SK-N-SH (cell line): ENCODE results near the gene TXNDC11. TPM values are rescaled to one million over a fixed set of nuclear protein-coding genes. Genes with fewer than 3 reads are reported as not detected.

ENCODE experiments used
- CTCF ChIA-PET: fragments of 300-600, 350-600 bp; formaldehyde crosslinking; extraction: SDS; loops from one replicate; lab custom pipeline; 2021; lab: Yijun Ruan, JAX
- POLR2A ChIA-PET: fragments of 350-600 bp; sonication (Branson Sonifier 250); formaldehyde crosslinking; extraction: SDS; loops from one replicate; lab custom pipeline; 2020; ENCODE audit warnings: antibody characterized with exemption, inconsistent platforms; lab: Yijun Ruan, JAX
- DNase-seq: peaks from one replicate; pipeline ENCODE4 v3.0.0; 2012
- H2AFZ ChIP-seq: fragments of 200-600 bp; sonication (generic); 2 replicates; pipeline ENCODE4 v1.8.1; 2016; ENCODE audit warnings: antibody characterized with exemption, mild to moderate bottlenecking, low read depth
- H3F3A ChIP-seq: fragments of 200-600 bp; sonication (generic); replicated peaks from 2 replicates; pipeline ENCODE3; 2016; ENCODE audit warnings: antibody characterized with exemption, mild to moderate bottlenecking; ENCODE audit not compliant: insufficient read depth
- H3K27ac ChIP-seq, 2 experiments: fragments of 200-500 bp in 1 of 2; fragments of 200-600 bp in 1 of 2; sonication (Bioruptor generic) in 1 of 2; sonication (generic), shearing (Covaris generic) in 1 of 2; 2 replicates each; pipeline versions ENCODE4 v1.5.1 to v1.6.1; 2014 to 2016; ENCODE audit warnings: low read depth in 2 of 2, inconsistent platforms in 1 of 2, low read length in 1 of 2, mild to moderate bottlenecking in 1 of 2, mixed read lengths in 1 of 2
- H3K27me3 ChIP-seq: fragments of 200-600 bp; sonication (generic), shearing (Covaris generic); 2 replicates; pipeline ENCODE4 v1.6.1; 2016; ENCODE audit warnings: mixed run types; ENCODE audit not compliant: insufficient read depth
- H3K36me3 ChIP-seq, 2 experiments: fragments of 200-500 bp in 1 of 2; fragments of 200-600 bp in 1 of 2; sonication (Bioruptor generic) in 1 of 2; sonication (generic) in 1 of 2; replicated peaks in 1 of 2; 2 replicates each; pipeline versions ENCODE3 to v1.5.1; 2014 to 2016; ENCODE audit warnings: low read length in 1 of 2, mild to moderate bottlenecking in 1 of 2; ENCODE audit not compliant: insufficient read depth in 2 of 2, control insufficient read depth in 1 of 2
- H3K4me1 ChIP-seq, 2 experiments: fragments of 200-500 bp in 1 of 2; fragments of 200-600 bp in 1 of 2; sonication (Bioruptor generic) in 1 of 2; sonication (generic), shearing (Covaris generic) in 1 of 2; 2 replicates each; pipeline versions ENCODE4 v1.5.1 to v1.6.1; 2014 to 2016; ENCODE audit warnings: low read depth in 1 of 2, low read length in 1 of 2, mixed run types in 1 of 2; ENCODE audit not compliant: insufficient read depth in 2 of 2, control insufficient read depth in 1 of 2
- H3K4me2 ChIP-seq: fragments of 200-600 bp; sonication (generic), shearing (Covaris generic); 2 replicates; pipeline ENCODE4 v1.6.1; 2017; ENCODE audit warnings: mixed run types
- H3K4me3 ChIP-seq, 2 experiments: fragments of 200-500 bp in 1 of 2; fragments of 200-600 bp in 1 of 2; sonication (Bioruptor generic) in 1 of 2; sonication (generic), shearing (Covaris generic) in 1 of 2; 2 replicates each; pipeline versions ENCODE4 v1.5.1 to v1.8.1; 2014 to 2016; ENCODE audit warnings: low read depth in 2 of 2, inconsistent platforms in 1 of 2, low read length in 1 of 2, mild to moderate bottlenecking in 1 of 2, mixed read lengths in 1 of 2, moderate library complexity in 1 of 2
- H3K79me2 ChIP-seq: fragments of 200-600 bp; sonication (generic); 2 replicates; pipeline ENCODE4 v1.8.1; 2017; ENCODE audit warnings: mild to moderate bottlenecking; ENCODE audit not compliant: insufficient read depth
- H3K9ac ChIP-seq: fragments of 200-600 bp; sonication (generic); 2 replicates; pipeline ENCODE4 v1.6.1; 2017; ENCODE audit warnings: mixed run types
- H3K9me2 ChIP-seq: fragments of 200-600 bp; sonication (generic); 2 replicates; pipeline ENCODE4 v1.6.1; 2017; ENCODE audit warnings: mixed run types
- H3K9me3 ChIP-seq: fragments of 200-600 bp; sonication (generic); 2 replicates; pipeline ENCODE4 v1.6.1; 2017; ENCODE audit warnings: mixed run types, mild to moderate bottlenecking, moderate library complexity
- H4K20me1 ChIP-seq: fragments of 200-600 bp; sonication (generic); 2 replicates; pipeline ENCODE4 v1.6.1; 2017; ENCODE audit warnings: mild to moderate bottlenecking, mixed run types; ENCODE audit not compliant: insufficient read depth
- CHD2 ChIP-seq: fragments of 150-350 bp; IDR thresholded peaks from 2 replicates; pipeline ENCODE4 v1.6.1; 2018; ENCODE audit warnings: low read length; ENCODE audit not compliant: partially characterized antibody
- FOXJ3 ChIP-seq: sonication (generic); formaldehyde crosslinking; IDR thresholded peaks from 2 replicates; pipeline ENCODE4 v1.5.1; 2020; ENCODE audit warnings: mild to moderate bottlenecking, missing genetic modification reagents
- FOXM1 ChIP-seq: IDR thresholded peaks from 2 replicates; pipeline ENCODE4 v1.4.0; 2012; ENCODE audit warnings: low read depth, mild to moderate bottlenecking
- IRF3 ChIP-seq: fragments of 150-350 bp; IDR thresholded peaks from 2 replicates; pipeline ENCODE4 v1.6.1; 2016; ENCODE audit warnings: mild to moderate bottlenecking, low read depth, low read length
- JUND ChIP-seq: IDR thresholded peaks from 2 replicates; pipeline ENCODE4 v1.4.0; 2012
- MAX ChIP-seq: IDR thresholded peaks from 2 replicates; pipeline ENCODE4 v1.4.0; 2012; ENCODE audit warnings: low read depth
- MXI1 ChIP-seq: IDR thresholded peaks from 2 replicates; pipeline ENCODE4 v1.6.1; 2012; ENCODE audit warnings: mild to moderate bottlenecking, low read depth, low read length, improper control_type of control experiment
- NFIC ChIP-seq: IDR thresholded peaks from 2 replicates; pipeline ENCODE4 v1.4.0; 2012; ENCODE audit warnings: borderline replicate concordance
- NRF1 ChIP-seq: IDR thresholded peaks from 2 replicates; pipeline ENCODE4 v1.6.1; 2012; ENCODE audit warnings: low read depth, mild to moderate bottlenecking, low read length
- POLR2AphosphoS5 ChIP-seq: IDR thresholded peaks from 2 replicates; pipeline ENCODE4 v1.6.1; 2012; ENCODE audit warnings: low read depth, low read length
- RCOR1 ChIP-seq: fragments of 150-350 bp; IDR thresholded peaks from 2 replicates; pipeline ENCODE4 v1.6.1; 2017; ENCODE audit warnings: antibody characterized with exemption, low read length
- SIN3A ChIP-seq: IDR thresholded peaks from 2 replicates; pipeline ENCODE4 v1.6.1; 2012; ENCODE audit warnings: low read depth, mild to moderate bottlenecking, low read length, moderate library complexity, borderline replicate concordance
- TAF1 ChIP-seq: IDR thresholded peaks from 2 replicates; pipeline ENCODE4 v1.6.1; 2012; ENCODE audit warnings: low read depth, mild to moderate bottlenecking, low read length, moderate library complexity, borderline replicate concordance
- USF1 ChIP-seq: IDR thresholded peaks from 2 replicates; pipeline ENCODE4 v1.4.0; 2012; ENCODE audit warnings: low read depth, borderline replicate concordance
- ZBTB33 ChIP-seq: IDR thresholded peaks from 2 replicates; pipeline ENCODE4 v1.4.0; 2012; ENCODE audit warnings: low read depth, borderline replicate concordance
- WGBS: methylation state at CpG from one replicate; pipeline ENCODE4 v1.1.6; 2017; ENCODE audit warnings: low lambda C conversion rate; 5-methylcytosine and 5-hydroxymethylcytosine counted together
- polyA plus RNA-seq, 3 experiments: library from polyadenylated mRNA; depleted of rRNA; stranded (reverse); fragments of >200 nt; gene quantifications; 2 replicates each; pipeline ENCODE4 v1.2.3, GENCODE V29; 2012
- TF ChIP-seq, protein P1 (sequence below): fragments of 200-600 bp; sonication (generic); IDR thresholded peaks from 2 replicates; pipeline ENCODE4 v1.6.1; 2017; ENCODE audit warnings: antibody characterized with exemption, mild to moderate bottlenecking, moderate library complexity

Gene TXNDC11
- polyA plus RNA-seq, 1 of the 3 experiments (the other 2 are of a cell fraction) = 37.0 TPM

DNA sequence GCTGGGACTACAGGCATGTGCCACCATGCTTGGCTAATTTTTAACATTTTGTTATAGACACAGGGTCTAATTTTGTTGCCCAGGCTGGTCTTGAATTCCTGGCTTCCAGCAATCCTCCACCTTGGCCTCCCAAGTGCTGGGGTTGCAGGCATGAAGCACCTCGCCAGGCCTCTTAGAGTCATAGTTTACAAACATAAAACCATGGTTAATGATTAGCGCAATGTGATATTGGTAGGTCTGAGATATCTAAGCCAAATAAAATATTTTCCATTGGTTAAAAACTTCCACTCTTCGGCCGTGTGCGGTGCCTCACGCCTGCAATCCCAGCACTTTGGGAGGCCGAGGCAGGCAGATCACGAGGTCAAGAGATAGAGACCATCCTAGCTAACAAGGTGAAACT lies 16.6 kb downstream of the TXNDC11 start:
- CTCF ChIA-PET = interaction anchor here (2.4 to 4.7 kb wide), 2 partner anchors 11 to 330 kb away, joined by 9 to 29 read pairs; no protein-coding TSS in a partner anchor
- H3K36me3 ChIP-seq = peaks cover 41 to 60% of the 10 kb centered on the region in 2 experiments
- no peaks in the 10 kb centered on the region; the same call in 1 of the 2 replicates for H4K20me1 ChIP-seq
- no peak overlapping the region for H3K4me2 ChIP-seq
- H3K27me3 ChIP-seq = no peaks in the 10 kb centered on the region
- POLR2A ChIA-PET = no interaction called here
- TF ChIP-seq, protein P1, sequence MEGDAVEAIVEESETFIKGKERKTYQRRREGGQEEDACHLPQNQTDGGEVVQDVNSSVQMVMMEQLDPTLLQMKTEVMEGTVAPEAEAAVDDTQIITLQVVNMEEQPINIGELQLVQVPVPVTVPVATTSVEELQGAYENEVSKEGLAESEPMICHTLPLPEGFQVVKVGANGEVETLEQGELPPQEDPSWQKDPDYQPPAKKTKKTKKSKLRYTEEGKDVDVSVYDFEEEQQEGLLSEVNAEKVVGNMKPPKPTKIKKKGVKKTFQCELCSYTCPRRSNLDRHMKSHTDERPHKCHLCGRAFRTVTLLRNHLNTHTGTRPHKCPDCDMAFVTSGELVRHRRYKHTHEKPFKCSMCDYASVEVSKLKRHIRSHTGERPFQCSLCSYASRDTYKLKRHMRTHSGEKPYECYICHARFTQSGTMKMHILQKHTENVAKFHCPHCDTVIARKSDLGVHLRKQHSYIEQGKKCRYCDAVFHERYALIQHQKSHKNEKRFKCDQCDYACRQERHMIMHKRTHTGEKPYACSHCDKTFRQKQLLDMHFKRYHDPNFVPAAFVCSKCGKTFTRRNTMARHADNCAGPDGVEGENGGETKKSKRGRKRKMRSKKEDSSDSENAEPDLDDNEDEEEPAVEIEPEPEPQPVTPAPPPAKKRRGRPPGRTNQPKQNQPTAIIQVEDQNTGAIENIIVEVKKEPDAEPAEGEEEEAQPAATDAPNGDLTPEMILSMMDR = no peak
- TF ChIP-seq JUND = no peak
- TF ChIP-seq MXI1 = no peak
- no peak for TF ChIP-seq NRF1
- H3K79me2 ChIP-seq = peaks cover 56% of the 10 kb centered on the region
- no peaks in the 10 kb centered on the region for H3K9me2 ChIP-seq
- no peak overlapping the region for H2AFZ ChIP-seq
- peaks cover 0 to 3% of the 10 kb centered on the region in 2 experiments; a peak in 1 of 4 replicates for H3K4me1 ChIP-seq
- no peak for DNase-seq
- WGBS = 93% methylated on average over 8 of the region's 8 CpGs
- no peak overlapping the region for H3K9ac ChIP-seq
- no peaks in the 10 kb centered on the region for H3F3A ChIP-seq
- H3K4me3 ChIP-seq = no peak overlapping the region
- no peaks in the 10 kb centered on the region for H3K9me3 ChIP-seq
- H3K27ac ChIP-seq = no peak overlapping the region

- Histone ChIP-seq H3F3A (no peaks in the 10 kb centered on the region), H3K27me3 (no peaks in the 10 kb centered on the region)
- TF ChIP-seq FOXM1 (no peak), NFIC (no peak), RCOR1 (no peak)
- TF ChIP-seq, all 33 proteins: peak for 0
- Histone ChIP-seq H3K4me3 (no peak overlapping the region), H3K4me1 (peaks cover 0 to 3% of the 10 kb centered on the region in 2 experiments; a peak in 1 of 4 replicates), H3K79me2 (peaks cover 53% of the 10 kb centered on the region), H2AFZ (no peak overlapping the region), H3K4me2 (no peak overlapping the region), H3K27ac (no peak overlapping the region), H3K36me3 (peaks cover 36 to 60% of the 10 kb centered on the region in 2 experiments), H4K20me1 (no peaks in the 10 kb centered on the region; the same call in 1 of the 2 replicates), H3K9me3 (no peaks in the 10 kb centered on the region), H3K9ac (no peak overlapping the region), H3K9me2 (no peaks in the 10 kb centered on the region)
- ChIA-PET CTCF (interaction anchor here (0.9 to 4.7 kb wide), 5 partner anchors 11 to 342 kb away, joined by 3 to 29 read pairs (median 4); no protein-coding TSS in a partner anchor), POLR2A (no interaction called here)
- DNase-seq = no peak
- 100% methylated on average over 1 of the region's 1 CpG for WGBS
Measured at GRCh38 chr16:11725457-11725856, 17.2 kb downstream of the TXNDC11 start.

DNA sequence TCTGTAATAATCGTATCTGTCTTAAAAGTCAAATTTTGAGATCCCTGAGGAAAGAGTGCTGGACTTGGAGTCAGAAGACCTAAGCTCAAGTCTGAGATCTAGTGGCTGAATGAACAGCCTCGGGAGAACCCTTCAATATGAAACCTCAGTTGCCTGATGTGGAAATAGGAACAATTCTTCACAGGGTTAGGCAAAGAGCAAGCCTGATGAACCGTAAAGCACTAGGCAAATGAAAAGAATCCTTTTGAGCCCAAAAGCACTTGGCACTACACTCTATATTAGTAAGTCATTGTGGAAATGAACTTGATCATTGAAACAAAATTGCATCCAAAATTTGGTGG lies 20.2 kb downstream of the TXNDC11 start:
- CTCF ChIA-PET = interaction anchor here (1.3 to 4.7 kb wide), 2 partner anchors 8 to 327 kb away, joined by 7 to 29 read pairs; no protein-coding TSS in a partner anchor
- no peak overlapping the region for H3K9ac ChIP-seq
- POLR2A ChIA-PET = no interaction called here
- H3K9me2 ChIP-seq = no peaks in the 10 kb centered on the region
- H3K4me2 ChIP-seq = no peak overlapping the region
- no peaks in the 10 kb centered on the region for H3K9me3 ChIP-seq
- H2AFZ ChIP-seq = no peak overlapping the region
- no peak for DNase-seq
- H3K4me1 ChIP-seq = peaks cover 0 to 4% of the 10 kb centered on the region in 2 experiments; a peak in 1 of 4 replicates
- H3K4me3 ChIP-seq = no peak overlapping the region
- H3K36me3 ChIP-seq = peaks cover 27 to 77% of the 10 kb centered on the region in 2 experiments
- H3K79me2 ChIP-seq = peaks cover 35% of the 10 kb centered on the region
- 95% methylated on average over 3 of the region's 3 CpGs for WGBS
- no peaks in the 10 kb centered on the region for H4K20me1 ChIP-seq
- H3K27ac ChIP-seq = no peak overlapping the region
- no peaks in the 10 kb centered on the region for H3K27me3 ChIP-seq
- no peaks in the 10 kb centered on the region for H3F3A ChIP-seq
- TF ChIP-seq TAF1 (no peak), ZBTB33 (no peak), USF1 (no peak), POLR2AphosphoS5 (no peak), FOXJ3 (CRISPR knock-in tag) (no peak), IRF3 (no peak), SIN3A (no peak), CHD2 (no peak), MAX (no peak), MXI1 (no peak)
